ENCODE measurements around the gene PAWR. TPM values are rescaled to one million over a fixed set of nuclear protein-coding genes. Genes with fewer than 3 reads are reported as not detected.

Gene PAWR
- total and polyA plus RNA-seq, 9 of the 15 experiments (the other 6 are each of a cell fraction or from before 2014, with no cell fraction given): 0.82 TPM; not detected in 8

DNA sequence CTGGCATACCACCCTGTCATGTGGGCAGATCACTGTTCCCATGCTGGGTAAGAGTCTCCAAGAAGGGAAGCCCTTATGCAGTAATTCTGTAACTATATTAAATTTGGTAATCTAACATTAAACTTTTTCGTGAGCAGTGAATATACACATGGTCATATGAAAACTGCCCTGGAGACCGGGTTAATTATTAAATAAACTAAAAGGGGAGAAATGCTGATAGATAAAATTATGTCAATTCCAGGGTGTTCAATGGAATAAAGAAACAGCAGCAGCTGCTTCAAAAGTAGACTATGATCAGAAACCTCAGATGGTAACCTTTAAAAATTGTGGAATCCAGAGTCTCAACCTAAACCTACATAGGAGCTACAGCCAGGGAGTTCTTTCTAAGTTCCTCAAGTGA, 100.0 kb downstream of the PAWR start (continued):
- TF ChIP-seq ARID1B (IDR thresholded peaks at IDR 0.05): no peak

GRCh38 chr12:79587368-79587767, 103.4 kb downstream of the PAWR start:
- Histone ChIP-seq H3K4me1 (replicated peaks in 1 of 2; ENCODE audit: control insufficient read depth in 2 of 2, insufficient read depth in 2 of 2, low read length in 2 of 2) (no peaks in the 10 kb centered on the region), H2AFZ (ENCODE audit: low read depth, low read length) (no peak overlapping the region), H3K9ac (ENCODE audit: insufficient read depth in 1 of 2, low read depth in 2 of 2, low read length in 2 of 2) (no peak overlapping the region), H3K9me3 (replicated peaks; ENCODE audit: control insufficient read depth, insufficient read depth, low read depth, low read length) (no peaks in the 10 kb centered on the region), H3K9me1 (ENCODE audit: control insufficient read depth, insufficient read depth, low read length) (no peaks in the 10 kb centered on the region), H3K36me3 (ENCODE audit: control insufficient read depth, insufficient read depth, low read length) (no peaks in the 10 kb centered on the region), H3K79me2 (ENCODE audit: control insufficient read depth, insufficient read depth, low read length) (no peaks in the 10 kb centered on the region), H3K4me2 (ENCODE audit: insufficient read depth, low read length) (no peak overlapping the region), H4K20me1 (replicated peaks; ENCODE audit: control insufficient read depth, insufficient read depth, low read length) (no peaks in the 10 kb centered on the region), H3K27ac (ENCODE audit: extremely low read depth, low read depth, low read length) (no peak overlapping the region), H3K27me3 (ENCODE audit: control insufficient read depth in 2 of 2, insufficient read depth in 2 of 2, low read length in 2 of 2) (no peaks in the 10 kb centered on the region), H3K4me3 (no peak overlapping the region)
- ATAC-seq (no peak), DNase-seq (ENCODE audit: extremely low read depth in 1 of 4, low spot score in 3 of 4) (no peak), FAIRE-seq (no peak)
- intact Hi-C loops (cut with micrococcal nuclease) (no loop called here), in situ Hi-C loops (cut with MboI) (no loop called here)
- no peak for TF ChIP-seq BRD9 (IDR thresholded peaks at IDR 0.05; ENCODE audit: low read depth, partially characterized antibody)
- TF ChIP-seq CREM (IDR thresholded peaks at IDR 0.05; ENCODE audit: low read depth): no peak
- TF ChIP-seq FOXJ3 (CRISPR knock-in tag; IDR thresholded peaks at IDR 0.05): no peak
- no peak for TF ChIP-seq LARP7 (IDR thresholded peaks at IDR 0.05)
- no peak for TF ChIP-seq CHD1 (IDR thresholded peaks at IDR 0.05; ENCODE audit: low read length)
- no peak for TF ChIP-seq HDGF (IDR thresholded peaks at IDR 0.05)
- no peak for TF ChIP-seq MEF2D (tag; conservative IDR thresholded peaks at IDR 0.05; ENCODE audit: low read depth)
- TF ChIP-seq LEF1 (IDR thresholded peaks at IDR 0.05): no peak
- TF ChIP-seq ZNF12 (CRISPR knock-in tag; IDR thresholded peaks at IDR 0.05): no peak
- no peak for TF ChIP-seq SMARCB1 (IDR thresholded peaks at IDR 0.05; ENCODE audit: insufficient read length, low read depth)
- no peak for TF ChIP-seq ZNF395 (CRISPR knock-in tag; IDR thresholded peaks at IDR 0.05)
- TF ChIP-seq MYNN (IDR thresholded peaks at IDR 0.05): no peak
- no peak for TF ChIP-seq MYNN (CRISPR knock-in tag; IDR thresholded peaks at IDR 0.05)
- no peak for TF ChIP-seq FOXK1 (CRISPR knock-in tag; IDR thresholded peaks at IDR 0.05; ENCODE audit: borderline replicate concordance)
- no peak for TF ChIP-seq POLR2B (IDR thresholded peaks at IDR 0.05; ENCODE audit: low read depth, partially characterized antibody)
- TF ChIP-seq, protein P1, sequence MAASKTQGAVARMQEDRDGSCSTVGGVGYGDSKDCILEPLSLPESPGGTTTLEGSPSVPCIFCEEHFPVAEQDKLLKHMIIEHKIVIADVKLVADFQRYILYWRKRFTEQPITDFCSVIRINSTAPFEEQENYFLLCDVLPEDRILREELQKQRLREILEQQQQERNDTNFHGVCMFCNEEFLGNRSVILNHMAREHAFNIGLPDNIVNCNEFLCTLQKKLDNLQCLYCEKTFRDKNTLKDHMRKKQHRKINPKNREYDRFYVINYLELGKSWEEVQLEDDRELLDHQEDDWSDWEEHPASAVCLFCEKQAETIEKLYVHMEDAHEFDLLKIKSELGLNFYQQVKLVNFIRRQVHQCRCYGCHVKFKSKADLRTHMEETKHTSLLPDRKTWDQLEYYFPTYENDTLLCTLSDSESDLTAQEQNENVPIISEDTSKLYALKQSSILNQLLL (CRISPR knock-in tag; IDR thresholded peaks at IDR 0.05; ENCODE audit: borderline replicate concordance): no peak
- no peak for TF ChIP-seq CXXC5 (CRISPR knock-in tag; IDR thresholded peaks at IDR 0.05)
- no peak for TF ChIP-seq L3MBTL2 (IDR thresholded peaks at IDR 0.05)
- 5% methylated on average over 1 of the region's 1 CpG for WGBS (ENCODE audit: insufficient coverage, low coverage, missing lambda C conversion rate)
- ChIA-PET POLR2A (no interaction called here), CTCF (ENCODE audit: low intra/inter-chr PET ratio) (no interaction called here)
- no TSS peak for BruUV-seq (replicated peaks)

Measured in K562 (cell line).